Activated T-cell treated with anti-CD3 and anti-CD28 coated beads, Interleukin-2, amount 50 U/mL, for 48 hours (primary cell): ENCODE measurements around the gene ANKS3.
A peak's percentile ranks its signal among the peaks of the same experiment; 100 is the strongest.

Experiments used
- DNase-seq, 2 experiments: peaks; one replicate each; pipeline ENCODE4 v3.0.0-alpha.2; 2020

ANKS3 gene

GRCh38 chr16:4664538-4665418 lies 69.3 kb downstream of the ANKS3 start:
- peak; percentile 72 to 75 for DNase-seq

- no peak for DNase-seq
Observed at GRCh38 chr16:4663777-4664465, 70.2 kb downstream of the ANKS3 start.

- DNase-seq: no peak
Observed at GRCh38 chr16:4663465-4663776, 70.7 kb downstream of the ANKS3 start.

GRCh38 chr16:4661661-4662060 lies 72.4 kb downstream of the ANKS3 start:
- no peak for DNase-seq

GRCh38 chr16:4660454-4661007 lies 73.5 kb downstream of the ANKS3 start:
- peak; percentile 91 to 92 for DNase-seq

GRCh38 chr16:4659363-4660353 lies 74.4 kb downstream of the ANKS3 start:
- no peak for DNase-seq

- DNase-seq: no peak
Observed at GRCh38 chr16:4656695-4657686, 77.1 kb downstream of the ANKS3 start.

GRCh38 chr16:4656221-4656620 lies 77.8 kb downstream of the ANKS3 start:
- no peak for DNase-seq

- no peak for DNase-seq
Observed at GRCh38 chr16:4655801-4656200, 78.3 kb downstream of the ANKS3 start.

GRCh38 chr16:4654964-4655590 lies 79.0 kb downstream of the ANKS3 start:
- no peak for DNase-seq

- DNase-seq: no peak
Observed at GRCh38 chr16:4654011-4654963, 79.8 kb downstream of the ANKS3 start.

- DNase-seq: no peak
Observed at GRCh38 chr16:4652561-4652960, 81.5 kb downstream of the ANKS3 start.

- no peak for DNase-seq
Observed at GRCh38 chr16:4651827-4652226, 82.2 kb downstream of the ANKS3 start.

GRCh38 chr16:4650443-4651074 lies 83.5 kb downstream of the ANKS3 start:
- DNase-seq: peak; percentile 87 to 88

- no peak for DNase-seq
Observed at GRCh38 chr16:4649744-4650442, 84.2 kb downstream of the ANKS3 start.

- peak; percentile 38 to 41 for DNase-seq
Observed at GRCh38 chr16:4648917-4649316, 85.2 kb downstream of the ANKS3 start.

- no peak for DNase-seq
Observed at GRCh38 chr16:4647644-4647980, 86.5 kb downstream of the ANKS3 start.

- DNase-seq: no peak
Observed at GRCh38 chr16:4646773-4647643, 87.1 kb downstream of the ANKS3 start.
